HG02943 (cell line): ENCODE measurements around the gene MILR1.
"Not testable (repeated sequence)": the region's sequence is repeated elsewhere in the genome, so short reads cannot be mapped to it uniquely, and the experiment has no call there.

ENCODE experiments used
- ATAC-seq: cut with Tn5 transposase; IDR thresholded peaks from one replicate; pipeline ENCODE4 v1.9.1; 2021; ENCODE audit warnings: mild to moderate bottlenecking, low read depth, moderate library complexity; ENCODE audit not compliant: unreplicated experiment

MILR1 gene

GRCh38 chr17:64426596-64426995 lies 22.3 kb upstream of the MILR1 start:
- ATAC-seq: no peak

GRCh38 chr17:64428406-64428805 lies 20.5 kb upstream of the MILR1 start:
- no peak for ATAC-seq

GRCh38 chr17:64430036-64430435 lies 18.9 kb upstream of the MILR1 start:
- ATAC-seq: not testable (repeated sequence)

GRCh38 chr17:64431534-64431933 lies 17.4 kb upstream of the MILR1 start:
- no peak for ATAC-seq

- no peak for ATAC-seq
These were observed 10.9 kb upstream of the MILR1 start for GRCh38 chr17:64437944-64438525.

GRCh38 chr17:64439521-64439920 lies 9.4 kb upstream of the MILR1 start:
- ATAC-seq: not testable (repeated sequence)

GRCh38 chr17:64439956-64440355 lies 9.0 kb upstream of the MILR1 start:
- ATAC-seq: no peak

- ATAC-seq: no peak
These were observed 7.0 kb upstream of the MILR1 start for GRCh38 chr17:64441772-64442540.

- no peak for ATAC-seq
These were observed 6.4 kb upstream of the MILR1 start for GRCh38 chr17:64442541-64442971.

GRCh38 chr17:64443086-64443760 lies 5.7 kb upstream of the MILR1 start:
- no peak for ATAC-seq

GRCh38 chr17:64447526-64447925 lies 1.4 kb upstream of the MILR1 start:
- ATAC-seq: no peak

- ATAC-seq: no peak
These were observed 630 bp downstream of the MILR1 start for GRCh38 chr17:64449545-64449944.

- ATAC-seq: no peak
These were observed 7.3 kb downstream of the MILR1 start for GRCh38 chr17:64455993-64456885.

- ATAC-seq: no peak
These were observed 8.2 kb downstream of the MILR1 start for GRCh38 chr17:64457156-64457555.

- no peak for ATAC-seq
These were observed 9.8 kb downstream of the MILR1 start for GRCh38 chr17:64458756-64459155.

- no peak for ATAC-seq
These were observed 10.4 kb downstream of the MILR1 start for GRCh38 chr17:64459284-64459747.

- not testable (repeated sequence) for ATAC-seq
These were observed 10.9 kb downstream of the MILR1 start for GRCh38 chr17:64459818-64460217.

- ATAC-seq: no peak
These were observed 12.0 kb downstream of the MILR1 start for GRCh38 chr17:64460955-64461354.

GRCh38 chr17:64461788-64462187 lies 12.9 kb downstream of the MILR1 start:
- no peak for ATAC-seq

- ATAC-seq: no peak
These were observed 17.3 kb downstream of the MILR1 start for GRCh38 chr17:64466019-64466735.
